GM12864 (cell line): ENCODE data around the gene RERG.

Experiments
- DNase-seq: peaks from one replicate; pipeline ENCODE4 v3.0.0-alpha.2; 2011; ENCODE audit warnings: low read depth
- H3K4me3 ChIP-seq: 2 replicates; pipeline ENCODE4 v1.5.1; 2011; ENCODE audit warnings: mild to moderate bottlenecking, low read depth, low read length, control low read depth
- TF ChIP-seq, protein P1 (sequence below): IDR thresholded peaks from 2 replicates; pipeline ENCODE4 v1.5.1; 2011; ENCODE audit warnings: low read depth, mild to moderate bottlenecking, moderate library complexity, low read length, control low read depth, inconsistent platforms; ENCODE audit errors: missing control alignments

Gene RERG

DNA sequence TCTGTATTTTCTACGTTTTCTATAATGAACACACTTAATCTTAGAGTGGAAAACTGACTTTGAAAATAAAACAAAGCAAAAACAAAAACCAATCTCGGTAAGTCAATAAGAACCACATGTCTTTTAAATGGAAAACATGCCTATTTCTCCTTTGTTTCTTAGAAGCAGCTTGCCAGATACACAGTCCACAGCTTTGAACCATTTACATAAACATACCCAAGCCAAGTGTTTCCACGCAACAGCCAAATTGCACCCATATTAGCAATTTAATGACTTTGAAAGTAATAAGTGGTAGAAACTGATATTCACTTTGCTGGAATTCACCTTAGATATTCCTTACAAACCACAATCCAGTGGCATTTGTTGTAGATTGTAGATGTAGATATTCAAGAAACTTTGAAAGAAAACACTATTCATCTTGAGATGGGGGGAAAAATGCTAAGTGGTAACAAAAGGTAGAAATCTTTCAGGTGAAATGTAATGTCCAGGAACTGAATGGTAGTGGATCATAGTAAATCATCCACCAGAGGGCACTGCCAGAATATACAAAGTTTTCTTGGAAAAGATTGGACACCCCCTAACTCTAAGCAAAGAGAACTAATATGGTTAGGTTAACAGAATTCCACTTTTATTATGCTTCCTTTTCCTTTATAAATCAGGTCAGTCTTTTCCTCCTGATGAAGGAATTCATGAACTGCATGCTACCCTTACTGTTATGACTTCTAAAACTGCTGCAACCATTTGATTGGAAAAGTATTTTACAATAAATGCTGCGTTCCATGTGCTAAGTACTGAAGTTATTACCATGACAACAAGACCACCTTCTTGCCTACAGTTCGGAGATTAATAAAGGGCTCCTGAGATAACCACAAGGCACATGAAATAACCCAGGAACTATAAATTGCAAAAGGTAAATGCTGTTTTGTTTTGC is 69.8 kb downstream of the RERG start:
- TF ChIP-seq, protein P1, sequence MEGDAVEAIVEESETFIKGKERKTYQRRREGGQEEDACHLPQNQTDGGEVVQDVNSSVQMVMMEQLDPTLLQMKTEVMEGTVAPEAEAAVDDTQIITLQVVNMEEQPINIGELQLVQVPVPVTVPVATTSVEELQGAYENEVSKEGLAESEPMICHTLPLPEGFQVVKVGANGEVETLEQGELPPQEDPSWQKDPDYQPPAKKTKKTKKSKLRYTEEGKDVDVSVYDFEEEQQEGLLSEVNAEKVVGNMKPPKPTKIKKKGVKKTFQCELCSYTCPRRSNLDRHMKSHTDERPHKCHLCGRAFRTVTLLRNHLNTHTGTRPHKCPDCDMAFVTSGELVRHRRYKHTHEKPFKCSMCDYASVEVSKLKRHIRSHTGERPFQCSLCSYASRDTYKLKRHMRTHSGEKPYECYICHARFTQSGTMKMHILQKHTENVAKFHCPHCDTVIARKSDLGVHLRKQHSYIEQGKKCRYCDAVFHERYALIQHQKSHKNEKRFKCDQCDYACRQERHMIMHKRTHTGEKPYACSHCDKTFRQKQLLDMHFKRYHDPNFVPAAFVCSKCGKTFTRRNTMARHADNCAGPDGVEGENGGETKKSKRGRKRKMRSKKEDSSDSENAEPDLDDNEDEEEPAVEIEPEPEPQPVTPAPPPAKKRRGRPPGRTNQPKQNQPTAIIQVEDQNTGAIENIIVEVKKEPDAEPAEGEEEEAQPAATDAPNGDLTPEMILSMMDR = no peak
- H3K4me3 ChIP-seq = no peak overlapping the region
- DNase-seq = no peak

DNA sequence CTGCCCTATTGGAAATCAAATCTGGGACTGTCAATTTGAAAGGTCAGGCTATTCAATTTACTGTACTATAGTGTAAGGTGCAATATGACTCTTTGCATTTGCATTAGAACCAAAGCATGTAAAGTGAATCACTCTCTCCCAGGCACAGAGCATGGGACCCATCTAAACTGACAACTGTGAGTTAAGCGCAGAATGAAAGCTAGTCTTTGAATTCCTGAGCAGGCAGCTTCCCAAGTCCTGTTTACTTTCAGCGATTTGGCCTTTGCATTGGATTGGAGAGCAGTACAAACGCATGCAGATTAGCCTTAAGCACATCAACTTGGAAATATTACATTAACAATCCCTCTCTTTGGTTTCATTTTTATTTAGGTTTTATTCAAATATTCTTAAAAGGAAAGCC is 74.6 kb downstream of the RERG start:
- TF ChIP-seq, protein P1 = no peak
- H3K4me3 ChIP-seq = no peak overlapping the region
- no peak for DNase-seq

DNA sequence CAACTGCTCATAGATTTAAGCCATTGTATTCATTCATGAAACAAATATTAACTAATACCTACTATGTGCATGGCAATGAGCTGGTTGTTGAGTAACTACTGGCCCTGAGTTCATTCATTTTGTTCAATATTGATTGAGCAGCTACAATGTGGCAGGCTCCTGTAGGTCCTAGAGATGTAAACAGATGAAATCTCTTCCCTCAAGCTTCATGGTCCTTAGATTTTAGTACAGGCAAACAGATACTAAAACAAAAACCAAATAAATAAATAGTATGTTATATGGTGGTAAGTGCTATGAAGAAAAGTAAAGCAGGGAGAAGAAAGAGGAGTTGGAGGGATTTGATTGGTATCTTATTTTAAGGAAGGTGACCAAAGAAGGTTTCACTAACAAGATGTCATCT is 77.8 kb downstream of the RERG start:
- TF ChIP-seq, protein P1 = no peak
- H3K4me3 ChIP-seq = no peak overlapping the region
- DNase-seq = no peak

DNA sequence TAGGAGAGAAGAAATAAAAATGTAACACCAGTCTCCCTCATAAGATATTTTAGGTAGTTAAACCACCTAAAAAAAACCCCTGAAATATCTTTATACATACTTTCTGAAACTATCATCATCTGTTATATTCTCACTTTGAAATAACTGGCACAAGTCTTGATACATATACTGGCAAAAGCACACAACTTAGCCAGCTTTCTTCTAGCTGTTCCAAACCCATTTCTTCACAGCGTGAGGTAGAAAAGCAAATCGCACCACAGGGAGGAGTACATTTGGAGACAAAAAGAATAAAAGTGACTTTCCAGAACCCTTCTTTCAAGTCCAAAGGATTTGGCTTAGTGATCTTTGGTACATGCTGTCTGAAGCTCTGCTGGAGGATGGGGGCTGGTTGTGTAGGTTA is 78.5 kb downstream of the RERG start:
- DNase-seq = no peak
- no peak overlapping the region for H3K4me3 ChIP-seq
- TF ChIP-seq, protein P1 = no peak

DNA sequence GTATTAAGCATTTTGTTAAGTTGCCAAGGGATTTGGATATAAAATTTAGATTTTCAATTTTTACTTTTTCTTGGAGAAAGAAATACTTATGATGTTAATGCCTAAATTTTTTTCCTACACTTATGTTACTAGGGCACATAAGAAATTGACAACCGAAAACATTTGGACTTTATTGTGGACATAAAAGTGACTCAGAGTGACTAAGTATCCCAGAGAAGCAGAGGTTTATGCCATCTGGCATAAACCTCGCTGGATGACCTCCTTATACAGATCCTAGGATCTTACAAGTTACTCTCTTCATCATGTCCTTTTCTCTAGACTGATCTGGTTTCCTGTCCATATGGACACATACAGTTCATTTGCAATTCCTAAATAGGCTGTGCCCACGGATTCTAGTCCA is 89.8 kb downstream of the RERG start:
- H3K4me3 ChIP-seq = no peak overlapping the region
- TF ChIP-seq, protein P1 = no peak
- DNase-seq = no peak

DNA sequence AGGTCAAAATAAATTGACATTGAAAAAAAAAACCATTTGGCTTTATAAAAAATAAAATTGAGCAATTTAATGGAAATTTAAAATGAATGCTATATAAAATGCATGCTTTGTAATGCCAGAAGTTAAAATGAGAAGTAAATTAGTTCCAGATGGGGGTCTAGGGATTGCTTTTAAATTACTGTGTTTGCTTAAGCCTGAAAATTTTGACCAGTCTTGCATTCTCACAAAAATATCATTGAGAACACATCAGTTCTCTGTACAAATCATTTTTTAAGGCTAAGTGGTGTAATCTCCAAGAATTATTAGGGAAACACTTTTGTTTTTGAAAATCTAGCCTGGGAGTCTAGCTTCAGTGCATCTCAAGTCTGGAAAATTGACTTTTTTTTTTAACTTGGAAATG is 90.7 kb downstream of the RERG start:
- TF ChIP-seq, protein P1 = no peak
- no peak overlapping the region for H3K4me3 ChIP-seq
- no peak for DNase-seq

DNA sequence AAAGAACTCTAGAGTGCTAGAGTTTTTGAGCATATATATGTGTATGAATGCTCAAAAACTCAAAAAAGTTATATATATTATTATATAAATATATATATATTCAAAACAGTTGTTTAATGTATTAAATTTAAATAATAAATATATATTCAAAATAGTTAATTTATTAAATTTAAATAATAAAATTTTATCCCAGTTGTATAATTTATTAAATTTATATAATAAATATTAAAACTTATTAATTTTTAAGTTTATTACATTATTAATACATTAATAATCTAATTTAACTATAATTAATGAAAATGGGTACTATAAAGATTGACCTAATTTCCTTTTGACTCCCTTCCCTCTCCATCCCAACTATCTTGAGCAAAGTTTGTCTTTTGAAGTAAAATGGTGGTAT is 97.8 kb downstream of the RERG start:
- DNase-seq = no peak
- no peak overlapping the region for H3K4me3 ChIP-seq
- TF ChIP-seq, protein P1 = no peak
